Measurements from ENCODE around the gene ADAMTS13.
A peak's percentile ranks its signal among the peaks of the same experiment; 100 is the strongest.

ADAMTS13 gene

DNA sequence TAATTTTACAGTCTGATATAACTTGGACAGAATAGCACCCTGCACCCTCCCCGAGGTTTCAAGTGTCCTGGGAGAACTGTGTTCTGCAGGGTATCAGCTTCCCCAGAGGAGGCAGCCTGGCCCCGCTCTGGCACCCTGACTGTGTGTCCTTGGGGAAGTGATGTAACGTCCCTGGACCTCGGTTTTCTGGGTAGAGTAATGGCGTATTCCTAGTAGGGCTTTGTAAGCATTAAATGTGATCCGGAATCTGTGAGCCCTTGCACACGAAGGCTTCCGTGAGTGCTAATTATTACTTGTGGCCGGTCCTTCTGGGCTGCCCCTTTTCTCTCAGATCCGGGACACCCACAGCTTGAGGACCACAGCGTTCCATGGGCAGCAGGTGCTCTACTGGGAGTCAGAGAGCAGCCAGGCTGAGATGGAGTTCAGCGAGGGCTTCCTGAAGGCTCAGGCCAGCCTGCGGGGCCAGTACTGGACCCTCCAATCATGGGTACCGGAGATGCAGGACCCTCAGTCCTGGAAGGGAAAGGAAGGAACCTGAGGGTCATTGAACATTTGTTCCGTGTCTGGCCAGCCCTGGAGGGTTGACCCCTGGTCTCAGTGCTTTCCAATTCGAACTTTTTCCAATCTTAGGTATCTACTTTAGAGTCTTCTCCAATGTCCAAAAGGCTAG is 36.6 kb downstream of the ADAMTS13 start:
- no peak for DNase-seq (ENCODE audit: low read depth)
- H3K4me3 ChIP-seq (ENCODE audit: low read length) = no peak overlapping the region

DNA sequence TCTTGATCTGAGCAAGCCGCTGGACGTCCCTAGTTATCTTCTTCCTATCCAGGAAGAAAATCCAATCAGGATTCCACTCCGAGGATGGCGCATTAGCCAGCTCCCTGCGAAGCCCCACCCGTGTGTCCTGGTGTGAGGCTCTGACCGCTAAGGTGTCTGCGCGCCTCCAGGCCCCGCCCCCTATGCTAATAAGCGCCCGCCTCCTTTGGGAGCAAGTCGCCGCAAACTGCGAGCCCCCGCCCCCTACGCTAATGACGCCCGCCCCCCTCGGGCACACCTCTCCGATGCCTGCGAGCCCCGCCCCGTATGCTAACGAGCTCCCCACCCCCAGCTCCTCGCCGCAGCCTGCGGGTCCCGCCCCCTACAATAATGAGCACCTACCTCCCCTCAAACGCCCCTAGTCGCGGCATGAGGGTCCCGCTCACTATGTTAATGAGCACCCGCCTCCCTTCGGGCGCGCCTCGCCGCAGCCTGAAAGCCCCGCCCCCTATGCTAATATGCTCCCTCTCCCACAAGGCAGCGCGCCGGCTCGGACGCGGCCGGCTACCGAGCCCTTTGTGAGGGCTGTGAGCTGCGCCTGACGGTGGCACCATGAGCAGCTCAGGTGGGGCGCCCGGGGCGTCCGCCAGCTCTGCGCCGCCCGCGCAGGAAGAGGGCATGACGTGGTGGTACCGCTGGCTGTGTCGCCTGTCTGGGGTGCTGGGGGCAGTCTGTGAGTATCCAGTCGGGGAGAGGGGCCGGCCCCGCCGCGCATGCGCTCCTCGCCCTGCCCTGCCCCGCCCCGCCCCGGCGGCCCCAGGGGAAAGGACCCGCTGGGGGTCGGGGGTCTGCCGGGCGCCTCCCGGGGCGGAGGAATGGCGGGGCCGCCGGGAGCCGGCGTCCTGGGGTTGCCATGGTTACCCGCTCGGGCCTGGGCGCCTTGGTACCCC is 37.6 kb downstream of the ADAMTS13 start, which contains the start of gene CACFD1:
Gene CACFD1, plus strand, starts transcription at position 503 of the 929 bp plus-strand sequence. Its CDS starts 89 bp downstream, at position 592.
- TF ChIP-seq, protein P1, sequence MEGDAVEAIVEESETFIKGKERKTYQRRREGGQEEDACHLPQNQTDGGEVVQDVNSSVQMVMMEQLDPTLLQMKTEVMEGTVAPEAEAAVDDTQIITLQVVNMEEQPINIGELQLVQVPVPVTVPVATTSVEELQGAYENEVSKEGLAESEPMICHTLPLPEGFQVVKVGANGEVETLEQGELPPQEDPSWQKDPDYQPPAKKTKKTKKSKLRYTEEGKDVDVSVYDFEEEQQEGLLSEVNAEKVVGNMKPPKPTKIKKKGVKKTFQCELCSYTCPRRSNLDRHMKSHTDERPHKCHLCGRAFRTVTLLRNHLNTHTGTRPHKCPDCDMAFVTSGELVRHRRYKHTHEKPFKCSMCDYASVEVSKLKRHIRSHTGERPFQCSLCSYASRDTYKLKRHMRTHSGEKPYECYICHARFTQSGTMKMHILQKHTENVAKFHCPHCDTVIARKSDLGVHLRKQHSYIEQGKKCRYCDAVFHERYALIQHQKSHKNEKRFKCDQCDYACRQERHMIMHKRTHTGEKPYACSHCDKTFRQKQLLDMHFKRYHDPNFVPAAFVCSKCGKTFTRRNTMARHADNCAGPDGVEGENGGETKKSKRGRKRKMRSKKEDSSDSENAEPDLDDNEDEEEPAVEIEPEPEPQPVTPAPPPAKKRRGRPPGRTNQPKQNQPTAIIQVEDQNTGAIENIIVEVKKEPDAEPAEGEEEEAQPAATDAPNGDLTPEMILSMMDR (IDR thresholded peaks at IDR 0.05; ENCODE audit: insufficient read depth, low read depth, low read length, missing control alignments) = no peak
- H3K4me3 ChIP-seq (ENCODE audit: low read length) = peak within 1 kb of the TSS; percentile 66
- peak; percentile 97 for DNase-seq (ENCODE audit: low read depth)

More for the DNA sequence above, 36.6 kb downstream of the ADAMTS13 start:
- TF ChIP-seq, protein P1 (IDR thresholded peaks at IDR 0.05; ENCODE audit: insufficient read depth, low read depth, low read length, missing control alignments) = no peak

DNA sequence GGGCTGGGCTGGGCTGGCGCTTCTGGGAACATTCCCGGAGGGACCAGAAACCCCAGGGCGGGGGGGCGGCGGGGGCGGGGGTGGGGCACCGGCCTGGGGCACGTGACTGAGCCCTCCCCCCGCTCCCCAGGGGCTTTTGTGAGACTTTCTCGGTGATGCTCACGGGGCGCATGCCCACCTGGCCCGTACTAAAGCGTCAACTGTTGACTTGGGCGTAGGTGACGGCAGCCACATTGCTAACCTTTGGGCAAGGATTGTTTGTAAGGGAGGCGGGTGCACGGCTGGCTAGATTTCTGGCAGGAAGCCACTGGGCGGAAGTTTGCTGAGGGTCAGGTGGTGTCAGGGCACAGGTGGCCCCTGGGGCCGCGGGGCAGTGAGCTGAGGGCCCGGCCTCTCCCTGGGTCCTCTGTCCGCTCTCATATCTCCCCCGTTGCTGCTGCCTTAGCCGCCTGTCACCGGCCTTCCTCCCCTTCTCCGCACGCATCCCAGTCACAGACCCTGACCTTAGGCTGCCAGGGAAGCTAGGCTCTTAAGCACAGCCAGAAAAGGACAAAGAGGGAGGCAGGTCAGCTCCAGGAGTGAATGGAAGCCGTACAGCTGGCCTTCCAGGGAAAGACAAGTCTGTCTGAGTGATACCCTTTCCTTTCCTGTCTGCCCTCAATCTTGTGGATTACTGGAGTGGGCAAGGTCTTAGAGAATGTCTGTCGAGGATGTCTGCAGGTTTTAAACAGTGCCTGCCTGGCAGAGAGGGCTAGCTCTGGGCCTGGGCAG is 38.4 kb downstream of the ADAMTS13 start:
- H3K4me3 ChIP-seq (ENCODE audit: low read length) = peak overlapping the region; percentile 66
- DNase-seq (ENCODE audit: low read depth) = peak; percentile 32

DNA sequence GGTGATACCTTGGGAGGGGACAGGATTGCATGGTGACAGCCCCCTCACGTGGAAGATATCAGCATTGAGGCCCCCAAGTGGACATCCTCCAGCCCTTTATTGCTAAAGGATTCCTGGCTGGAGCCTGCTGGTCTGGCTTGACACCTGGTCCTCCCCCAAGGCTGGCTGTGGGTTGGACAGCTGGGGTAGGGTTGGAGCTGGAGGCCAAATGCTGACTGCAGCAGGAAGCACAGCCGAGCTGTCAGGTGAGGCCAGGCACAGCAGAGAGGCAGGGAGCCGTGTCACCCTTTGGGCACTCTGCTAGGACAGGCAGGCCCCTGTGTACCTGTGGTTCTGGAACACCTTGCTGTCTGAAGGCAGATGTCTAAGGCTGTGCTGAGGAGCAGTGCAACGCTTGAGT is 39.8 kb downstream of the ADAMTS13 start:
- no peak overlapping the region for H3K4me3 ChIP-seq (ENCODE audit: low read length)
- no peak for DNase-seq (ENCODE audit: low read depth)
- TF ChIP-seq, protein P1 (IDR thresholded peaks at IDR 0.05; ENCODE audit: insufficient read depth, low read depth, low read length, missing control alignments) = no peak

More for the DNA sequence above, 38.4 kb downstream of the ADAMTS13 start:
- TF ChIP-seq, protein P1 (IDR thresholded peaks at IDR 0.05; ENCODE audit: insufficient read depth, low read depth, low read length, missing control alignments) = no peak

DNA sequence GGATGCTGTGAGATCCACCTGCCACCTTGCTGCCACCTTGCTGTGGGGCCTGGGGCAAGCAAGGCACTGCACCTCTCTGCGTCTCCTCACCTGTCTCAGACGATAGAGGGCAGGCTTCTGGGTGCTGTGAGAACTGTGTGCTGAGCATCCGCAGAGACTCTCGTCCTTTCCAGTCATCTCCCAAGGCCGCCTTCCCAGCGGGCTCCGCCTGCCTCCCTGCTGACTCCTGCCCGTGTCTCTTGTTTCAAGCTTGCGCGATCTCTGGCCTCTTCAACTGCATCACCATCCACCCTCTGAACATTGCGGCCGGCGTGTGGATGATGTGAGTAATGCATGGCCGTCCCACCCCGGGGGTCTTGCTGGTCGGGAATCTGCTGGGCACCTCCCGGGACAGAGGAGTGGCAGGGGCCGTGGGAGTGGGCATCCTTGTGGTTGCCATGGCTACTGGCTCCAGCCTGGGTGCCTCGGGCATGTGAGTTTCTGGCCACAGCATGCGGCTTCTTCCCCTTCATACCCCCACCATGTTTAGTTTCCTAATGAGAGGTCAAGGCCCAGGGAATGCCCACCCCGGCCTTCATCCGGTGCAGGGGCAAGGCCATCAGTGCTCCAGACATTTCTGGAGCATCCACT is 41.2 kb downstream of the ADAMTS13 start:
- H3K4me3 ChIP-seq (ENCODE audit: low read length) = no peak overlapping the region
- TF ChIP-seq, protein P1 (IDR thresholded peaks at IDR 0.05; ENCODE audit: insufficient read depth, low read depth, low read length, missing control alignments) = peak; percentile 60
- peak; percentile 59 for DNase-seq (ENCODE audit: low read depth)

All from epithelial cell of esophagus (primary cell).